Sciatic nerve (tissue), 2 donors: ENCODE data around the gene PANK2. TPM values are rescaled to one million over a fixed set of nuclear protein-coding genes. Genes with fewer than 3 reads are reported as not detected.
"Not testable (repeated sequence)": the region's sequence is repeated elsewhere in the genome, so short reads cannot be mapped to it uniquely, and the experiment has no call there.

Experiments used
- ATAC-seq: fragments of 200-7000 bp; cut with Tn5 transposase; one replicate; pipeline ENCODE4 v1.9.1; 2020; ENCODE audit warnings: mild to moderate bottlenecking, moderate library complexity
- DNase-seq: peaks from one replicate; pipeline ENCODE4 v3.0.0-alpha.2; 2020; ENCODE audit warnings: low spot score
- intact Hi-C: fragments of 100-400 bp; cut with DNase I; formaldehyde crosslinking; loops from one replicate; pipeline ENCODE4 v1.14.2; 2022
- total RNA-seq: library from RNA; stranded (reverse); fragmentation: NEBNext Ultra II Directional; extraction: Animal tissue kit (Norgen Biotek cat#: 25700); gene quantifications from one replicate; pipeline ENCODE4 v1.2.1, GENCODE V29; 2021
- donor health status: DM: no; HTN: no; CAD: no.
- donor health status: DM: no; HTN: no; CAD: no.

The PANK2 gene
- total RNA-seq, 1 donor from 2014 or later: 48.5 TPM

- intact Hi-C loops: no loop called here
- ATAC-seq (no peak), DNase-seq (no peak)
Observed at GRCh38 chr20:3866464-3866863, 22.7 kb upstream of the PANK2 start.

- ATAC-seq: no peak
- no peak for DNase-seq
- intact Hi-C loops: no loop called here
Observed at GRCh38 chr20:3867802-3868201, 21.4 kb upstream of the PANK2 start.

DNA sequence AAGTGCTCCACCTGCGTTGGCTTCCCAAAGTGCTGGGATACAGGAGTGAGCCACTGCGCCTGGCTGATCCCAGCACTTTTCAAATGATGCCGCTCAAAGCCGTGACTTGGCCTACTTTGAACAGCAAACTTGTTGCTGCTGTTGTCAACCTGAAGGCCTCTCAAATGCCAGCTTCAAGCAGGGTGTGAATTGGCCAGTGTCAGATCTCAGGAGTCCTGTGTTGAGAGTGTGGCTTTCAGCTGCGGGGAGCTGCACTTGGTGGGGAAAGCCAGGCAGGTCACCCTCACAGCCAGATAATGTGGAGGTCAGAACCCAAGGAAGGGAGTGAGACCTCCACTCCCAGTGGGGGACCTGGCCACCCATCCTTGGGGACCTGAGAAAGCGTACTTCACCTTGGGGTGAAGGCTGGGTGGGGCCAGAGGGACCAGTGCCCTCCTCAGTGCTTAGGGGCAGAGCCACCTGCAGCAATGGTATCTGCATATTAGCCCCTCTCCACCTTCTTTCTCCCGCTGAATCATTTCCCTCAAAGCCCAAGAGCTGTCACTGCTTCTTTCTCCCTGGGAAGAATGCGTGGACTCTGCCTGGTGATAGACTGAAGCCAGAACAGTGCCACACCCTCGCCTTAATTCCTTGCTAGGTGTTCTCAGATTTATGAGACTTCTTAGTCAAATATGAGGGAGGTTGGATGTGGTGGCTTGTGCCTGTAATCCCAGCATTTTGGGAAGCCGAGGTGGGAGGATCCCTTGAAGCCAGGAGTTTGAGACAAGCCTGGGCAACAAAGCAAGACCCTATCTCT is 19.1 kb upstream of the PANK2 start:
- no peak for ATAC-seq
- intact Hi-C loops: no loop called here
- DNase-seq: no peak

DNA sequence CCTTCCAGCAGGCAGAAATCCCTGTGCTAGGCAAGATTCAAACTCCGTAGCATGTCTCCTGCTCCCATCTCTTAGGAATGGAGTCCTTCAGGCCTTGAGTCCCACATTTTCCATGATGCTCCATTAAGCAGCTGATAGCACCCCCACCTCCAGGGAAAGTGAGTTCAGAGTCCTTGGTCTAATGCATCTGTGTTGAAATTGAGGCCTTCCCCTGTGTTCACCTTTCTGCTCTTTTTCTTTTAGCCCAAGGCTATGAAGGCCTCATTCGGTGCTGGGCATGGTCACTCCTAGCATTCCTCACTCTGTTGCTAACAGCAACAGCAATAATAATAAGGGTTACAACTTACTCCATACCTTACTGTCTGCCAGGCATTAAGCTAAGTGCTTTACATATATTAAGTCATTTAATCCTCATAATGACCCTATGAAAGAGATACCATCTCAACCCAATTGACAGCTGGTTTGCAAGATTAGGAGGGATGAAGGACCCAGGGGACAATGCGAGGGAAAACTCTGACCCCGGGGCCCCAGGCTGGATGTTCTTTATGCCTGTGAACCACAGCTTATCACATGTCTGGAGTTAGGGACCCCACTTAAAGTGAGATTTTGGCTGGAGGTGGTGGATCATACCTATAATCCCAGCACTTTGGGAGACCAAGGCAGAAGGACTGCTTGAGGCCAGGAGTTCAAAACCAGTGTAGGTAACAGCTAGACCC is 17.5 kb upstream of the PANK2 start:
- DNase-seq (no peak), ATAC-seq (no peak)
- intact Hi-C loops: no loop called here

DNA sequence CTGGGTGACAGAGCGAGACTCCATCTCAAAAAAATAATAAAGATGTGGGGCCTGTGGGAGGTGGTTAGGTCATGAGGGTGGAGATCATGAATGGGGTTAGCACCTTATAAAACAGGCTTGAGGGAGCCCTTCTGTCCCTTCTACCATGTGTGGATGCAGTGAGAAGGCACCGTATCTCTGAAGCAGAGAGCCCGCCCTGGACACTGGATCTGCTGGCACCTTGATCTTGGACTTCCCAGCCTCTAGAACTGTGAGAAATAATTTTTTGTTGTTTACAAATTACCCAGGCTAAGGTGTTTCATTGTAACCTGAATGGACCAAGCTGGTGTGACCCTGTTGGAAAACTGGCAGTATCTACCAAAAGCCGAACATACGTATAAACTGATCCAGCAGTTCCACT is 15.7 kb upstream of the PANK2 start:
- intact Hi-C loops: no loop called here
- DNase-seq (no peak), ATAC-seq (no peak)

DNA sequence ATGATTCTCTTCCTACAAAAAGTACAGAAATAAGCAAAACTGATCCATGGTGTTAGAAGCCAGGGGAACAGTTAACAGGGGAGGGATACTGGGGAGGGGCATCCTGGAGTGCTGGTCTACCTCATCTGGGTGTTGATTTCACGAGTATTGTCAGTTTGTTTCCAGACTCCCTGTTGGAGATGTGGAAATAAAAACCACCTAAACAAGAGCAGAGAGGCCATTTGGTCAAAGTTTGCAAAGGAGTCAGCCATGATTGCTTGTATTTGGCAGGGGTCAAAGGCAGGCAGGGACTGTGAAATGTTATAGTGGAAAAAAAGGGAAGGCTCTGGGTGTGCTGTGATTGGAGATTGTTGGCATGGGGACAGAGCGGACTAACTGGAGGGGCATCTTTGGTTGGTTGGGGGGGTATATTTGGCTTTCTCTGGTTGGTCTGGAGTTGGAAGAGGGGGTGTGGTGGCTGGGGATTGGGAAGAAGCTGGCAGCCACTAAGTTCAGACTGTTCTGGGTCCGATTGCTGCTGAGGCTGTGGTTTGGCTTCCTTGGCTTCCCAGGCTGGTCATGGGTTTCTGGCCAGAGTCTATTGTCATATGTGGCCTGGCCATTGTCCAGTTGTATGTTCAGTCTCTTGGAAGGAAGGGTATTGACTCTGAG is 14.9 kb upstream of the PANK2 start:
- intact Hi-C loops: loop anchor here (2.0 kb wide), 1 partner anchor 42 kb away; no protein-coding TSS in a partner anchor
- no peak for DNase-seq
- peak; percentile 24 for ATAC-seq

DNA sequence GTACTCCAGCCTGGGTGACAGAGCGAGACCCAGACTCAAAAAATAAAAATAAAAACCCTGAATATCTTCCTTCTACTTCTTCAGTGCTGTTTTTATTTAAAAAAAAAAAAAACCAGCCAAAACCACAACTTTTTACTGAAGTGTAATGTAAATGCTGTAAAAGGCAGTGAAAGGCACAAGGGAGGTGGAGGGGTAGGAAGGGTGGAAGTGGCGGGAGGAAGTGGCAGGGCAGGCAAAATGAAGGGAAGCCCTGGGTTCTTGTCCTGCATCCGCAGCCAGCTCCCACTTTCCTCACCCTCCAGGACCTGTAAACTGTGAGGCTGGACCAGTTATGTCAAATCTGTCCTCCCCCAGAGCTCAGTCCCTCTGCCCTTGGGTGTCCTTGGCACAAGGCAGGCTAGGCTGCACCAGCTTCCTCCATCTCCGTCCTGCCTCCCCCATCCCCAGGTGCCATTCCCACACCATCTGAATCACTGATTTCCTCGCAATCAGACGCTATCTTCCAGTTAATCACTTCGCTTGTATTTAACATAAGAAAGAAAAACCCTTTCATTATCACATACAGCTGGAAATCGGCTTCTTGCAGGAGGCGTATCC is 13.7 kb upstream of the PANK2 start:
- ATAC-seq (peak; percentile 23), DNase-seq (no peak)
- intact Hi-C loops: loop anchor here (2.0 kb wide), 1 partner anchor 41 kb away; no protein-coding TSS in a partner anchor

- intact Hi-C loops: loop anchor here (2.0 kb wide), 1 partner anchor 41 kb away; no protein-coding TSS in a partner anchor
- DNase-seq: no peak
- ATAC-seq: no peak
Observed at GRCh38 chr20:3876000-3876399, 13.2 kb upstream of the PANK2 start.

DNA sequence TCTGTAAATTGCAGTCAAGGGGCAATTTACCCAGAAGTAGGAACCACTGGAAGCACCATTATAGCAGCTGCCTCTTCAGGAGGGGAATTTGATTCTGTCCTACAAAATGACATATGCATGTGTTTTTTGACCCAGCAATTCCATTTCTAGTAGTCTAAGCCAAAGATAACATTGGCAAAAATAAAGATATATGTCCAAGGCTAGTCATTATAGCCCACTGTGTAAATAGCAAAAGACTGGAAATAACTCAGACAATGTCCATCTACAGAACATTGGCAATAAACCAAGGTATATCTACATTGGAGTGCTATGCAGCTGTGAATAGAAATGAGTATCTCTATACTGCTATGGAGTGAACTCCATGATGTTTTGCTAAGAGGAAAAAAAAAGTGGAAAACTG is 12.5 kb upstream of the PANK2 start:
- ATAC-seq (no peak), DNase-seq (no peak)
- intact Hi-C loops: no loop called here

DNA sequence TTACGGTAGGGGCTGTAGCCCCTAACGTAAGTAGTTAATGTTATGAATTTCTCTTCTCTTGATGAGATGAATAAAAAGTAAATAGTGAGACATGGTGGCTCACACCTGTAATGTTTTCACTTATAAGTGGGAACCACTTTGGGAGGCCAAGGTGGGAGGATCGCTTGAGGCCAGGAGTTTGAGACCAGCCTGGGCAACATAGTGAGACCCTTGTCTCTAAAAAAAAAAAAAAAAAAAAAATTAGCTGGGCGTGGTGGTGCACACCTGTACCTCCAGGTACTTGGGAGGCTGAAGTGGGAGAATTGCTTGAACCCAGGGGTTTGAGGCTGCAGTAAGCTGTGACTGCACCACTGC is 10.3 kb upstream of the PANK2 start:
- DNase-seq, ATAC-seq, intact Hi-C loops: not testable (repeated sequence)

DNA sequence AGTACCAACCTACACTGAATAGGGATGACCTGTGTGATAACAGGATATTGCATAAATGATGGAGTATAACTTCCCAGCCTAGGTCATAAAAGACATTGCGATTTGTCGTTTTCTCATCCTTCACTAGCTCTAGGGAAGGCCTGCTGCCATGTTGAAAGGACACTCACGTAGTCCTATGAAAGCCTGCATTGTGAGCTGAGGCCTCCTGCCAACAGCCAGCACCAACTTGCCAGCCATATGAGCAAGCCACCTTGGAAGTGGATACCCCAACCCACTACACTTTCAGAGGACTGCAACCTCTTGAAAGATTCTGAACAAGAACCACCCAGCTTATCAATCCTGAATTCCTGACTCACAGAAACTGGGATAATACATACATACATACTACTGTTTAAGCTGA is 3.5 kb upstream of the PANK2 start:
- ATAC-seq: no peak
- no peak for DNase-seq
- intact Hi-C loops: no loop called here

GRCh38 chr20:3887876-3888620 is 1.1 kb upstream of the PANK2 start:
- DNase-seq (no peak), ATAC-seq (peak; percentile 37)

GRCh38 chr20:3889489-3890397 is 556 bp downstream of the PANK2 start:
- ATAC-seq (no peak), DNase-seq (peak; percentile 76)
- intact Hi-C loops: no loop called here

More at GRCh38 chr20:3887876-3888620, 1.1 kb upstream of the PANK2 start:
- intact Hi-C loops: no loop called here

DNA sequence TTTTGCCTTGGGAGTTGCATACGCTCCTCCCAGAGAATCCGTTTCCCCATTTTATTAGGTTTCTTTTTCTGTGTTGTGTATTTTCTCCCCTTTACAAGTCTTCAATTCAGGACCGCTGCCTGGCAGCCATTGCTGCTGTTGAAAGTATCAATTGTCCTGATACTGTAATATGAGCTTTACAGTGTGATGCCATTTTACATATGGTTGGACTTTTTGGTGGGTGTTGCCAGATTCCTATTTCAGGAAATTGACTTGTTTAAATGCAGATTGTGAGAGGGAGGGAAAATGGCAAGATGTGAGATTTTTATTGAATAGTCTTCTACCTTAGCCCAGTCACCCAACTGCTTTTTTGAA is 1.2 kb downstream of the PANK2 start:
- ATAC-seq: no peak
- intact Hi-C loops: no loop called here

DNA sequence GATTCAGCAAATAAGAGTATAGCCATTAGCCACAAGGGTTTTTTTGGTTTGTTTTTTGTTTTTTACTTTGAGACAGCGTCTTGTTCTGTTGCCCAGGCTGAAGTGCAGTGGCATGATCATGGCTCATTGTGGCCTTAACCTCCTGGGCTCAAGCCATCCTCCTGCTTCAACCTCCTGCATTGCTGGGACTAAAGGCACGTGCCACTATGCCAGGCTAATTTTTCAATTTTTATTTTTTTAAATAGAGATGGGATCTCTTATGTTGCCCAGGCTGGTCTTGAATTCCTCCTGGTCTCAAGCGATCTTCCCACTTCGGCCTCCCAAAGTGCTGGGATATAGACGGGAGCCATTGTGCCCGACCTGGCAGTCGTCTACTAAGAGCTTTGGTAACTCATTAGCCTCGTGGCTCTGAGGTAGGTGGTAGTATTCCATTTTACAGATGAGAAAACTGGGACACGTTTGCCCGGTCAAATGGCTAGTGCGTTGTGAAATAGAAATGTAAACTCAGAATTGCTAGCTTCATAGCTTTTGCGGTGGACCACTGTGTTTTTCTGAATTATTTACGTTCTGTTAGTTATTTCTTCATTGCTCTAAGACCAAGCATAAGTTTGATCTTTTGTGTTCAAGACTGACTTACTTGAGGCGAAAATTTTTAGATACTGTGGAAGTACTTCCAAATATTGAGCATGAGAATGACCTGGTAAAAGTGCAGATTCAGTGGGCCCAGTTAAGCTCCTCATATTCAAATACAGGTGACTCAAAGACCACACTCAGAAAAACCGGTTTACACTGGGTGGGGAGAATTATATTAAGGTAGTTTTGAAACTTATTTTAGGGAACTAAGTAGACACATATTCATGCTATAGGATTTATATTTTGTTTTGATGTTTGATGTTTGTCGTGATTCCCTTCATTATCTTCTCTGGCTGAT is 2.1 kb downstream of the PANK2 start:
- intact Hi-C loops: no loop called here
- ATAC-seq: no peak
- DNase-seq: no peak

More for the DNA sequence above, 1.2 kb downstream of the PANK2 start:
- DNase-seq: no peak

DNA sequence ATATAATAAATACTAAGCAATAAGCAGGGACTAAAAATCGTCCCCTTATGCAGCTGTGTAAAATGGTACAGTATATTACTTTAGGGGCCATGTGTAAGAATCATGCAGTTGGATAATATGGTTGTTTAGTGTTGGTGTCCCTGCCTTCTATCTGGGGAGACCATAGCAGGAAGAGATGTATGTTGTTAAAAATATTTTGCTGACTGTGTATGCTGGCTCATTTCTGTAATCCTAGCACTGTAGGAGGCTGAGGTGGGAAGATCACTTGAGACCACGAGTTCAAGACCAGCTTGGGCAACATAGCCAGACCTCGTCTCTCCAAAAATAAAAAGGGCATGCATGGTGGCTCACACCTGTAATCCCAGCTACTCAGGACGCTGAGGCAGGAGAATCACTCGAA is 5.6 kb downstream of the PANK2 start:
- intact Hi-C loops: no loop called here
- DNase-seq: no peak
- ATAC-seq: no peak

DNA sequence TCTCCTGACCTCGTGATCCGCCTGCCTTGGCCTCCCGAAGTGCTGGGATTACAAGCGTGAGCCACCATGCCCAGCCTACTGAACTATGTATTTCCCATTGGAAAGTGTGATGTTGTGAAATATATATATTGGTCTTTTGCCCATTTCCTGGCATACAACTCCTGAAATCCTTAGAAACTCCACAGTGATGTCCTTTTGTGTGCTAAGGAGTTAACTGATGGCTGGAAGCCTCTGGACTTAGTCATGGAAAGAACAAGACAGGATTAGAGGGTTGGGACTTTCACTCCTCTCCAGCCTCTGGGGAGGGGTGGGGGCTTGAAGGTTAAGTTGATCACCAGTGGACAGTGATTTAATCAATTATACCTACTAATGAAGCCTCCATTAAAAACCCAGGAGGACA is 7.1 kb downstream of the PANK2 start:
- ATAC-seq: no peak

More for the DNA sequence above, 7.1 kb downstream of the PANK2 start:
- intact Hi-C loops: no loop called here
- no peak for DNase-seq
